Gastroesophageal sphincter (tissue), 4 donors: ENCODE measurements around the gene GDF7. TPM values are rescaled to one million over a fixed set of nuclear protein-coding genes. Genes with fewer than 3 reads are reported as not detected.
A peak's percentile ranks its signal among the peaks of the same experiment; 100 is the strongest.

Experiments used
- ATAC-seq: fragments of 150-250 bp; one replicate; pipeline ENCODE4 v1.9.1; 2016; ENCODE audit warnings: mild to moderate bottlenecking, moderate library complexity
- H3K27ac ChIP-seq, 4 donors: fragments of 200-600 bp; sonication (generic) in 3 of 4; 1 replicate in 3 of 4; 2 replicates in 1 of 4; pipeline ENCODE4 v1.5.1; 2016 to 2019
- H3K27me3 ChIP-seq: fragments of 200-600 bp; sonication (generic); one replicate; pipeline ENCODE4 v1.5.1; 2019
- H3K36me3 ChIP-seq, 2 donors: fragments of 200-600 bp; sonication (generic); one replicate each; pipeline ENCODE4 v1.5.1; 2019; ENCODE audit warnings: control low read depth in 1 of 2
- H3K4me1 ChIP-seq, 3 donors: fragments of 200-600 bp; sonication (generic); 1 replicate in 2 of 3; 2 replicates in 1 of 3; pipeline ENCODE4 v1.5.1; 2016 to 2019; ENCODE audit warnings: control low read depth in 2 of 3
- H3K4me3 ChIP-seq, 2 donors: fragments of 200-600 bp; sonication (generic); one replicate each; pipeline ENCODE4 v1.5.1; 2019; ENCODE audit warnings: mild to moderate bottlenecking in 1 of 2, moderate library complexity in 1 of 2
- H3K9me3 ChIP-seq, 3 donors: fragments of 200-600 bp; sonication (generic); one replicate each; pipeline ENCODE4 v1.5.1; 2017 to 2019; ENCODE audit warnings: control low read depth in 2 of 3
- CTCF ChIP-seq, 4 experiments: fragments of 200-600 bp in 2 of 4; fragments of 450-650 bp in 2 of 4; sonication (generic) in 1 of 4; IDR thresholded peaks; one replicate each; pipeline ENCODE4 v1.5.1; 2017 to 2019; ENCODE audit warnings: antibody characterized with exemption in 4 of 4, mild to moderate bottlenecking in 2 of 4, moderate library complexity in 2 of 4
- EP300 ChIP-seq: sonication (generic); formaldehyde crosslinking; IDR thresholded peaks from one replicate; pipeline ENCODE4 v1.6.1; 2017; ENCODE audit warnings: antibody characterized with exemption, mild to moderate bottlenecking
- POLR2A ChIP-seq, 2 donors: fragments of 450-650 bp; IDR thresholded peaks; one replicate each; pipeline ENCODE4 v1.6.1; 2017; ENCODE audit warnings: antibody characterized with exemption in 2 of 2, mild to moderate bottlenecking in 2 of 2, moderate library complexity in 1 of 2
- POLR2AphosphoS5 ChIP-seq: sonication (generic); formaldehyde crosslinking; IDR thresholded peaks from one replicate; pipeline ENCODE4 v1.6.1; 2017; ENCODE audit warnings: antibody characterized with exemption
- WGBS, 2 donors: methylation state at CpG; one replicate each; pipeline ENCODE4 v1.1.5; 2018; ENCODE audit warnings: low coverage in 1 of 2; 5-methylcytosine and 5-hydroxymethylcytosine counted together
- total RNA-seq, 4 donors: library from RNA; depleted of rRNA; stranded (reverse); fragments of >200 nt; gene quantifications; one replicate each; pipeline ENCODE4 v1.1.0, GENCODE V29; 2016

The GDF7 gene
- total RNA-seq, 4 donors from 2014 or later = 1.2 to 19.9 (median 15.3) TPM

DNA sequence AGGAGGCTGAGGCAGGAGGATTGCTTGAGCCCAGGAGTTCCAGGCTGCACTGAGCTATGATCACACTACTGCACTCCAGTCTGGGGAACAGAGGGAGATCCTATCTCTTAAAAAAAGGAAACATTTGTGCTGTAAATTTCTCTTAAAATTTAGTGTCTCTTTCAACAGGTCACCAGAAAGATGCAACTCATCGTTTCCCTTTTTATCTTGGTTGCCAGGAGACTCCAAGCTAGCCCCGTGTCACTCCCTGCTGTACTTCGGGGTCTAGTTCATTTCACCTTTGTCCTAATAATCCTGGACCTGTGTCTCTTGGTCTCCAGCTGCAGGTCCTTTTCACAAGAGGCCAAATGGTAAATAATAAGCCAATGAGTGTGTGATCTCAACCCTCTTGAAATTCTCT lies 23.1 kb upstream of the GDF7 start:
- H3K27ac ChIP-seq = peak overlapping the region in 3 of 4 donors; percentile 12 to 99 (median 99)
- TF ChIP-seq POLR2AphosphoS5 = no peak
- no peak for TF ChIP-seq CTCF (IDR thresholded peaks at IDR 0.05)
- no peak for TF ChIP-seq EP300
- no peak for TF ChIP-seq POLR2A (IDR thresholded peaks at IDR 0.05)
- peaks cover 0 to 69% of the 10 kb centered on the region in 2 donors for H3K36me3 ChIP-seq
- H3K9me3 ChIP-seq = no peaks in the 10 kb centered on the region
- H3K4me3 ChIP-seq = no peak overlapping the region
- H3K27me3 ChIP-seq = no peaks in the 10 kb centered on the region
- no peak for ATAC-seq
- 58 to 61% methylated on average over 3 of the region's 3 CpGs for WGBS, 2 donors
- H3K4me1 ChIP-seq = peaks cover 0 to 74% (median 29%) of the 10 kb centered on the region in 3 donors

DNA sequence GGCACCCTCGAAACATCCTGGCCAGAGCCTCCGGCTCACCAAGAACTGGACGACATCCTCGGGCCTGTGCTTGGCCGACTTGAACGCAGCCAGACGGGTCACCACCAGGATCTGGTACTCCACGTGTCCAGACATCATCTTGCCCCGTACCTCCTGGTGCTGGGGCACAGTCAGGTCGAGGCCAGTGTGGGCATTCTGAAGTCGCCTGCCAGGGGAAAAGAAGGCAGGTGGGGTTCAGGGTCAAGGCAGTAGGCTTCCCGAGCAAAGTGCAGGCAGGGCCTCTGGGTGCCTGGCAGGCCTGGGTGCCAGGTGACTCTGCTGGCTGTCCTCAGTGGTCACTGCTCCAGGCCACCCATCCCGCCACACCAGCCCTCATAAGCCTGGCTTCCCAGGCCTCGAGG lies 21.6 kb upstream of the GDF7 start:
- H3K4me1 ChIP-seq = peaks cover 0 to 74% (median 38%) of the 10 kb centered on the region in 3 donors
- no peak overlapping the region for H3K4me3 ChIP-seq
- no CpG with 5 or more reads among the region's 14 CpGs for WGBS, 2 donors
- H3K27me3 ChIP-seq = no peaks in the 10 kb centered on the region
- TF ChIP-seq POLR2AphosphoS5 = no peak
- TF ChIP-seq CTCF (IDR thresholded peaks at IDR 0.05) = no peak
- TF ChIP-seq EP300 = no peak
- TF ChIP-seq POLR2A (IDR thresholded peaks at IDR 0.05) = no peak
- no peaks in the 10 kb centered on the region for H3K9me3 ChIP-seq
- peak overlapping the region in 3 of 4 donors; percentile 98 to 99 (median 99) for H3K27ac ChIP-seq
- H3K36me3 ChIP-seq = peaks cover 0 to 57% of the 10 kb centered on the region in 2 donors
- ATAC-seq = no peak

DNA sequence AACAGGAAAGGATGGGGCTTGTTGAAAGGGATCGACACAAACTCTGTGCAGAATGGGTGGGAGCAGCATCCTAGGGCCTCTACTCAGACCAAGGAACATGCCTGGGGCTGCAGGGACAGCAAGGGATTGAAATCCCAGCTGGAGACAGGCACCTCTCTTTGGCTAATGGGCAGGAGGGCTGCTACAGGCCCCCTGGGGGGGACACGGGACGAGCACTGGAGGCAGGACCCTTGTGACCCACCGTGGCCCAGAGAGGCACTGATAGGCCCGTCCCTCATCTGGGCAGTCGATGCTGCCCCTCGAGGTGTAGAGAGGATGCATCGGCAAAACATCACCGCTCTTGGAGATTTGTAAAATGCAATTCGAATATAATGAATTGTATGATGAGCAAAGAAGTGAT lies 21.2 kb upstream of the GDF7 start:
- no peak for TF ChIP-seq POLR2AphosphoS5
- TF ChIP-seq EP300 = no peak
- TF ChIP-seq CTCF (IDR thresholded peaks at IDR 0.05) = no peak
- TF ChIP-seq POLR2A (IDR thresholded peaks at IDR 0.05) = no peak
- whole genome bisulfite sequencing, 2 donors = 79% methylated on average over 9 of the region's 10 CpGs; no CpG with 5 or more reads in 1 of the 2 donors
- Histone ChIP-seq H3K4me3 (no peak overlapping the region), H3K27ac (peak overlapping the region in 3 of 4 donors; percentile 98 to 99 (median 99)), H3K4me1 (peaks cover 0 to 72% (median 38%) of the 10 kb centered on the region in 3 donors), H3K36me3 (peaks cover 0 to 52% of the 10 kb centered on the region in 2 donors), H3K9me3 (no peaks in the 10 kb centered on the region), H3K27me3 (no peaks in the 10 kb centered on the region)
- no peak for ATAC-seq

GRCh38 chr2:20646446-20646845 lies 20.5 kb upstream of the GDF7 start:
- no peak for TF ChIP-seq POLR2AphosphoS5
- no peak for TF ChIP-seq POLR2A (IDR thresholded peaks at IDR 0.05)
- Histone ChIP-seq H3K4me3 (no peak overlapping the region), H3K27me3 (no peaks in the 10 kb centered on the region), H3K27ac (peak overlapping the region in 3 of 4 donors; percentile 98 to 99 (median 99)), H3K9me3 (no peaks in the 10 kb centered on the region), H3K36me3 (peaks cover 0 to 50% of the 10 kb centered on the region in 2 donors), H3K4me1 (peaks cover 0 to 69% (median 34%) of the 10 kb centered on the region in 3 donors)
- WGBS, 2 donors = 85 to 94% methylated on average over 4 to 6 of the region's 20 CpGs
- ATAC-seq = no peak

GRCh38 chr2:20647211-20647610 lies 19.7 kb upstream of the GDF7 start:
- Histone ChIP-seq H3K27ac (peak overlapping the region in 3 of 4 donors; percentile 98 to 99 (median 99)), H3K27me3 (no peaks in the 10 kb centered on the region), H3K9me3 (no peaks in the 10 kb centered on the region), H3K36me3 (peaks cover 0 to 48% of the 10 kb centered on the region in 2 donors), H3K4me3 (no peak overlapping the region), H3K4me1 (peaks cover 0 to 69% (median 30%) of the 10 kb centered on the region in 3 donors)
- TF ChIP-seq CTCF (IDR thresholded peaks at IDR 0.05) (no peak), EP300 (no peak), POLR2AphosphoS5 (no peak), POLR2A (IDR thresholded peaks at IDR 0.05) (no peak)
- 93% methylated on average over 3 of the region's 3 CpGs; no CpG with 5 or more reads in 1 of the 2 donors for WGBS, 2 donors
- ATAC-seq = no peak
